ENCODE results near the gene LDHD. TPM values are rescaled to one million over a fixed set of nuclear protein-coding genes. Genes with fewer than 3 reads are reported as not detected.

LDHD gene
- total and polyA plus RNA-seq, 10 of the 15 experiments (the other 5 are each of a cell fraction or from before 2014, with no cell fraction given), result 0.10 to 0.12 TPM; not detected in 8

DNA sequence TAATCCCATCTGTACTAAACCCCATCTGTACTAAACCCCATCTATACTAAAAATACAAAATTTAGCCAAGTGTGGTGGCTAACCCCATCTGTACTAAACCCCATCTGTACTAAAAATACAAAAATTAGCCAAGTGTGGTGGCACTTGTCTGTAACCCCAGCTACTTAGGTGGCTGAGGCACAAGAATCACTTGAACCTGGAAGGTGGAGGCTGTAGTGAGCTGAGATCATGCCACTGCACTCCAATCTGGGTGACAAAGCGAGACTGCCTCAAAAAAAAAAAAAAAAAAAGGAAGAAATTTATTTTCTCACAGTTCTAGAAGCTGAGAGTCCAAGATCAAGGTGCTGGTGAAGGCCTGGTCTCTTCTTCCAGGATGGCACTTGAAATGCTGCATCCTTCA lies 43.8 kb upstream of the LDHD start:
- Histone ChIP-seq H3K9ac (ENCODE audit: control insufficient read depth, insufficient read depth, low read length) (no peak overlapping the region), H3K9me3 (replicated peaks; ENCODE audit: control insufficient read depth, insufficient read depth, low read length) (peaks cover 25% of the 10 kb centered on the region; the same call in 2 of the 3 replicates), H3K36me3 (ENCODE audit: control insufficient read depth in 2 of 2, insufficient read depth in 2 of 2, low read length in 1 of 2) (peaks cover 3 to 13% of the 10 kb centered on the region in 2 experiments; a peak in 3 of 4 replicates), H4K20me1 (ENCODE audit: control insufficient read depth, insufficient read depth) (no peaks in the 10 kb centered on the region), H2AFZ (ENCODE audit: control insufficient read depth, low read depth, low read length) (no peak overlapping the region), H3K4me2 (ENCODE audit: control insufficient read depth, insufficient read depth) (no peak overlapping the region), H3K27me3 (replicated peaks in 1 of 2; ENCODE audit: control insufficient read depth in 2 of 2, insufficient read depth in 2 of 2, low read length in 1 of 2) (no peaks in the 10 kb centered on the region), H3K4me1 (ENCODE audit: control insufficient read depth, insufficient read depth, low read length) (no peaks in the 10 kb centered on the region), H3K4me3 (no peak overlapping the region), H3K27ac (ENCODE audit: control insufficient read depth, insufficient read depth) (no peak overlapping the region), H3K79me2 (ENCODE audit: control insufficient read depth, insufficient read depth, low read length) (no peaks in the 10 kb centered on the region)
- ATAC-seq (no peak), FAIRE-seq (no peak), DNase-seq (ENCODE audit: low read depth, low spot score) (no peak)
- POLR2A ChIA-PET, result no interaction called here
- RAD21 ChIA-PET (ENCODE audit: unreplicated experiment), result no interaction called here
- no TSS peak for BruUV-seq (replicated peaks)
- 0% methylated on average over 1 of the region's 1 CpG for WGBS (ENCODE audit: insufficient coverage, insufficient replicate concordance, low lambda C conversion rate, missing lambda C conversion rate)
- CTCF ChIA-PET, result interaction anchor here (0.6 kb wide), 1 partner anchor 41 kb away, joined by 3 read pairs; no protein-coding TSS in a partner anchor
- in situ Hi-C loops (cut with MboI) (no loop called here), intact Hi-C loops (cut with micrococcal nuclease; ENCODE audit: unreplicated experiment) (no loop called here)
- TF ChIP-seq HDAC6 (IDR thresholded peaks at IDR 0.05; ENCODE audit: unreplicated experiment), result no peak
- TF ChIP-seq, protein P1, sequence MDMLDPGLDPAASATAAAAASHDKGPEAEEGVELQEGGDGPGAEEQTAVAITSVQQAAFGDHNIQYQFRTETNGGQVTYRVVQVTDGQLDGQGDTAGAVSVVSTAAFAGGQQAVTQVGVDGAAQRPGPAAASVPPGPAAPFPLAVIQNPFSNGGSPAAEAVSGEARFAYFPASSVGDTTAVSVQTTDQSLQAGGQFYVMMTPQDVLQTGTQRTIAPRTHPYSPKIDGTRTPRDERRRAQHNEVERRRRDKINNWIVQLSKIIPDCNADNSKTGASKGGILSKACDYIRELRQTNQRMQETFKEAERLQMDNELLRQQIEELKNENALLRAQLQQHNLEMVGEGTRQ (IDR thresholded peaks at IDR 0.05; ENCODE audit: borderline replicate concordance, low read depth, low read length), result no peak
- no peak for TF ChIP-seq BRCA1 (IDR thresholded peaks at IDR 0.05; ENCODE audit: low read depth, low read length)
- no peak for TF ChIP-seq SMC3 (IDR thresholded peaks at IDR 0.05; ENCODE audit: borderline replicate concordance, low read length)
- TF ChIP-seq IKZF2 (IDR thresholded peaks at IDR 0.05), result no peak
- no peak for TF ChIP-seq CHD1 (IDR thresholded peaks at IDR 0.05; ENCODE audit: low read depth, low read length)
- TF ChIP-seq, protein P2, sequence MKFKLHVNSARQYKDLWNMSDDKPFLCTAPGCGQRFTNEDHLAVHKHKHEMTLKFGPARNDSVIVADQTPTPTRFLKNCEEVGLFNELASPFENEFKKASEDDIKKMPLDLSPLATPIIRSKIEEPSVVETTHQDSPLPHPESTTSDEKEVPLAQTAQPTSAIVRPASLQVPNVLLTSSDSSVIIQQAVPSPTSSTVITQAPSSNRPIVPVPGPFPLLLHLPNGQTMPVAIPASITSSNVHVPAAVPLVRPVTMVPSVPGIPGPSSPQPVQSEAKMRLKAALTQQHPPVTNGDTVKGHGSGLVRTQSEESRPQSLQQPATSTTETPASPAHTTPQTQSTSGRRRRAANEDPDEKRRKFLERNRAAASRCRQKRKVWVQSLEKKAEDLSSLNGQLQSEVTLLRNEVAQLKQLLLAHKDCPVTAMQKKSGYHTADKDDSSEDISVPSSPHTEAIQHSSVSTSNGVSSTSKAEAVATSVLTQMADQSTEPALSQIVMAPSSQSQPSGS (IDR thresholded peaks at IDR 0.05; ENCODE audit: low read length), result no peak
- TF ChIP-seq ATF3 (IDR thresholded peaks at IDR 0.05; ENCODE audit: borderline replicate concordance, extremely low read depth, low read depth, low read length), result no peak
- TF ChIP-seq RELA (IDR thresholded peaks at IDR 0.05; ENCODE audit: borderline replicate concordance, partially characterized antibody), result no peak
- no peak for TF ChIP-seq ZZZ3 (IDR thresholded peaks at IDR 0.05; ENCODE audit: control insufficient read depth, insufficient read length, low read depth)
- TF ChIP-seq JUNB (IDR thresholded peaks at IDR 0.05), result no peak
- no peak for TF ChIP-seq FOS (IDR thresholded peaks at IDR 0.05; ENCODE audit: borderline replicate concordance, extremely low read depth, insufficient read length)
- SMC1A ChIA-PET (ENCODE audit: uncharacterized antibody, unreplicated experiment), result interaction anchor here (0.7 kb wide), 1 partner anchor 146 kb away, joined by 3 read pairs; no protein-coding TSS in a partner anchor
